LNCaP clone FGC (cell line): ENCODE data around the gene LIM2.

Experiments
- DNase-seq: peaks from one replicate; pipeline ENCODE4 v3.0.0-alpha.2; 2011; ENCODE audit warnings: low read depth
- H3K4me3 ChIP-seq: 2 replicates; pipeline ENCODE4 v1.5.1; 2011; ENCODE audit warnings: mild to moderate bottlenecking, low read depth, low read length, control low read depth
- CTCF ChIP-seq: IDR thresholded peaks from 2 replicates; pipeline ENCODE4 v1.5.1; 2012; ENCODE audit warnings: mild to moderate bottlenecking; ENCODE audit not compliant: control insufficient read depth, insufficient read depth; ENCODE audit errors: extremely low read depth

LIM2 gene

GRCh38 chr19:51339313-51339686, 48.5 kb downstream of the LIM2 start:
- TF ChIP-seq CTCF = no peak
- no peak for DNase-seq

GRCh38 chr19:51338563-51339312, 49.0 kb downstream of the LIM2 start:
- peak; percentile 97 for TF ChIP-seq CTCF
- H3K4me3 ChIP-seq = peak overlapping the region; percentile 69
- DNase-seq = no peak

More at GRCh38 chr19:51339313-51339686, 48.5 kb downstream of the LIM2 start:
- peak overlapping the region; percentile 69 for H3K4me3 ChIP-seq

- DNase-seq = no peak
Observed at GRCh38 chr19:51337861-51338562, 49.8 kb downstream of the LIM2 start.

GRCh38 chr19:51337141-51337860, 50.5 kb downstream of the LIM2 start:
- TF ChIP-seq CTCF = no peak

More at GRCh38 chr19:51337861-51338562, 49.8 kb downstream of the LIM2 start:
- TF ChIP-seq CTCF = no peak
- no peak overlapping the region for H3K4me3 ChIP-seq

GRCh38 chr19:51333836-51334460, 53.8 kb downstream of the LIM2 start:
- no peak for TF ChIP-seq CTCF
- DNase-seq = no peak
- no peak overlapping the region for H3K4me3 ChIP-seq

More at GRCh38 chr19:51337141-51337860, 50.5 kb downstream of the LIM2 start:
- no peak for DNase-seq
- no peak overlapping the region for H3K4me3 ChIP-seq

- no peak for TF ChIP-seq CTCF
- DNase-seq = no peak
- H3K4me3 ChIP-seq = no peak overlapping the region
Observed at GRCh38 chr19:51331716-51332115, 56.1 kb downstream of the LIM2 start.
